ENCODE data around the gene PHLDA3. TPM values are rescaled to one million over a fixed set of nuclear protein-coding genes. Genes with fewer than 3 reads are reported as not detected.
"Not testable (repeated sequence)": the region's sequence is repeated elsewhere in the genome, so short reads cannot be mapped to it uniquely, and the experiment has no call there.

PHLDA3 gene
- total RNA-seq, 1 experiment from 2014 or later: 400 TPM

DNA sequence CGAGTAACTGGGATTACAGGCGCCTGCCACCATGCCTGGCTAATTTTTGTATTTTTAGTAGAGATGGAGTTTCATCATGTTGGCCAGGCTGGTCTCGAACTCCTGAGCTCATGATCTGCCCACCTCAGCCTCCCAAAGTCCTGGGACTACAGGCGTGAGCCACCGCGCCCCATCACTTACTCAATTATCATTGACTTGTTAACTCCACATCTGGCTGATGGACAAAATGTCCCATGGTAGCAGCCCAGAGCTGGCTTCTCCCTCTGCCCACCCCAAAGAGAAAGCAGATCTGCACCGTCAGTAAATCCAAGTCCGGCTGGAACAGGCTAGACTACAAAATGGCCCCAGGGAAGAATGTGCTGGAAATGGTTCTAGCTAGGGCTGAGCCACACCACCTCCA, 3.3 kb upstream of the PHLDA3 start:
- DNase-seq (ENCODE audit: low spot score); in situ Hi-C loops (cut with HindIII; ENCODE audit: low sequenced_read_pairs): not testable (repeated sequence)

DNA sequence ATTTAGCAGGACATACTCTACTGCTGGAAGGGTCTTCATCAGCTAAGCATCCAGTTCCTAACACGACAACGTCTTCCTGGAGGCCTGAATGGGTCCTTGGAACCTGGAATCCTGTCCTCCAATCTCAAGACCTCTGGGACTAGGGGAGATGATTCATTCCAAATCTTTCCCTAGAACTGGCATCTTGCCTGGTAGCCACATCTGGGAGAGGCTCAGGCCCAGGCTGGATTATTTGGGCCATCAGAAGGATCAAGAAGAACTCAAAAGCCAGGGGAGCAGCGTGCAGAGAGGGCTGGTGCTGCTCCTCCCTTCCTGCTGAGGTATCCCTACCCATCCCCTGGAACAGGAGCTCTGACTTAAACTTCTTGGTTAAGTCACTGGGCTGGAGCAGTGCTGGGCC, 2.8 kb upstream of the PHLDA3 start:
- DNase-seq (ENCODE audit: low spot score): no peak
- in situ Hi-C loops (cut with HindIII; ENCODE audit: low sequenced_read_pairs): no loop called here

DNA sequence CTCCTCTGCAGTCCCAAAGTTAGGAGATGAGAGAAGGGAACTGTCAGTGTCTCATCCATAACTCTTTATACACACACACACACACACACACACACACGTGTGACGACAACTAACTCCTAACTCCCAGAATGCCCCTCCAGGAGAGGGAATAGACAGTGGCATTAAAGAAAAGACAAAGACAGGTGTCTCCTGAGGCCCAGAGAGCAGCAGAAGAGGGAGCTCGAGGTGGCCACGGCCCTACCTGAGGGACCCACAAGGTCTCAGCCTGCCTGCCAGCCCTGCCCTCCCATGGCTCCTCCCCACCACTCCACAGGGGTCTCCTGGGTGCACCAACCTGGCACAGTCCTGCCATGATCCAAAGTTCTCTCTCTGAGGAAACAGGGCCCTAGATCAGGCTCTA, 1.6 kb upstream of the PHLDA3 start:
- in situ Hi-C loops (cut with HindIII; ENCODE audit: low sequenced_read_pairs): no loop called here
- no peak for DNase-seq (ENCODE audit: low spot score)

DNA sequence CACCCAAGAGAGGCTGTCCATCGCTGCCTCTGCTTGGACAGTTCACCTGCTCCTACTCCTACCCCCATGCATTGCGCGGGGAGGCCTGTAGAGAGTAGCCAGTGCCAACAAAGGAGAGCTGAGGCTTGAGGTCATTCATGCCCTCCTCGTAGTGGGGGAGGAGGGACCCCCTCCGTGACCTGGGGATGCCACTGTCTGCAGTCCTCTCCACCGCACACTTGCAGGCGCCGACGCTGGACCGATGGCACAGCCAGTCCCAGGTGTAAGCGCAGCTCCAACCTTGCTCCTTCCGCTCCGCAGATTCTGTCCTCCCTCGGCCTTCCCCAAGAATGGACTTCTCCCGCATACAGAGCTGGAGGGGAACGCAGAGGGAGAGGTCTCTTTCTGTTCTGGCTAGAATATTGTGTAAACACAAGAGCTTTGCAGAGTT, 672 bp upstream of the PHLDA3 start:
- in situ Hi-C loops (cut with HindIII; ENCODE audit: low sequenced_read_pairs): no loop called here
- DNase-seq (ENCODE audit: low spot score): no peak

DNA sequence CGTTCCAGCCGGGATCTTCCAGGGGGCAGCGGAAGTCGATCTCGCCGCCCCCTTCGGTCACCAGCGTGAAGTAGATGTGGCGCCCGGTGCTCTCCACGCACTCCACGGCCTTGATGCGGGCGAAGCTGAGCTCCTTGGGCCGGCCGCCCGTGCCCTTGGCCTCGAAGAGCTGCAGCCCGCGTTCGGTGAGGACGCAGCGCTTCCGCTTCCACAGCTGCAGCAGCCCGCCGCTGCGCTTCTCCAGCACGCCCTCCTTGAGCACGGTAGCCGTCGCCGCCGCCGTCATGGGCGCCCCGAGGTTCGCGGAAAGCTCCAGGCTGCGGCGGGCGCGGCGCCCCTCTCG, 516 bp downstream of the PHLDA3 start:
- in situ Hi-C loops (cut with HindIII; ENCODE audit: low sequenced_read_pairs): no loop called here
- DNase-seq (ENCODE audit: low spot score): no peak

DNA sequence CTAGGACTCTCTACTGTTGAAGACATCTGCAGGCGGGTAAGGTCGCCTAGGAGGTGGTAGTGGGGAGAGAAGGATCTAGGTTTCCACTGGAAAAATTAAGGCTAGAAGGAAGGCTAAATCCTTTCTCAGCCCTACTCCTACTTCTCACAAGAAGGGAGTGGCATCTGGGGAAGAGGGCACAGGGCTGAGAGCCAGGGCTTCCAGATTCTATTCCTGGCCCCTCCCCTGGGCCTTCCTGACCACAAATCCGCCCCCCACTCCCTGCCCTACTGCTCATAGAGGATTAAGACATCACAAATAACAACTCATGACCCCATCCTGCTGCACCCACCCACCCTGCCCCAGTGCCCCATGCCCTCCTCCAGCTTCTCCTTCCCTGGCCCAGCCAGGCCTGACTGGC, 2.5 kb downstream of the PHLDA3 start:
- in situ Hi-C loops (cut with HindIII; ENCODE audit: low sequenced_read_pairs): no loop called here
- DNase-seq (ENCODE audit: low spot score): no peak

DNA sequence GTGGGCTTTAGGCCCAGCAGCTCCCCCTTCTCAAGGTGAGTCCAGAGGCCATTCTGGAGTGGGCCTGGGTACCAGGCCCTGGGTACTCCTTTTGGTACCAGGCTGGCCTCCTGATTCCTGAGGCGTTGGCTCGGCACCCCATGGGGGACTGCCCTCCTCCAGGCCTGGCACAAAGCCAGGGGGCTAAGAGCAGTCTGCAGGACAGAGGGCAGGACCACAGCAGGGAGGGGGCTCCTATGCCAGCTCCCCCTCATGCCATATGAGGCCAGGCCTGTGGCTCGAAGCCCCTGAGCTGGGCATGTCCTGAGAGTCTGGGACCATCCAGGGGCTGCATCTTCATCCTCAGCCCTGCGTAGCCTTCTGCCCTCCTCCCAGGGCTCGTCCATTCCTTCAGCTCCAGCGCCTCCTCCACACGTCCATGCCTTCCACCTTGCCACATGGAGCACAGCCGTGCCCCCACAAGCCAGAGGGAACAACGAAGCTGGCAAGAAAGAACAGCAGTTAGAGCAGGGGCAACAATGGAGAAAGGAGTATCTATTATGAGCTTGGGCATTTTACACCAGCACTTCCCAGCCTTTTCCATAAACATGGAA, 3.2 kb downstream of the PHLDA3 start:
- in situ Hi-C loops (cut with HindIII; ENCODE audit: low sequenced_read_pairs): no loop called here
- no peak for DNase-seq (ENCODE audit: low spot score)

DNA sequence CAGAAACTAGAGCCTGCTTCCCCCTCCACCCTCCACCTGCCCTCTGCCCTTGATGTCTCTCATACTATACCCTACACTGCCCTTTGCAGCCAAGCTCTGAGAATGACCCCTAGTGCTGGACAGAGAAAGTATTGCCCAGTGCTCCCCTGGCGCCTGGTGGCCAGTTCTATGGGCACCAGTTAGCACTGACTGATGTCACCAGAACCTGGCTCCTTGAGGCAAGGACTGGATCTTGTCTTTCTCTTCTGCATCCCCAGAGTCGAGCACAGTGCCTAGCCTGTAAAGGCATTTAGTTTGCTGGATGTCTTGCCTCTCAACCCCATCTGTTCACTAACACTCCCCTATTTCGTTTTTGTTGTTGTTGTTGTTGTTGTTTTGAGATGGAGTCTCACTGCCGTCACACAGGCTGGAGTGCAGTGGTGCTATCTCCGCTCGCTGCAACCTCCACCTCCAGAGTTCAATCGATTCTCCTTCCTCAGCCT, 5.9 kb downstream of the PHLDA3 start:
- peak; percentile 60 for DNase-seq (ENCODE audit: low spot score)
- in situ Hi-C loops (cut with HindIII; ENCODE audit: low sequenced_read_pairs): no loop called here

DNA sequence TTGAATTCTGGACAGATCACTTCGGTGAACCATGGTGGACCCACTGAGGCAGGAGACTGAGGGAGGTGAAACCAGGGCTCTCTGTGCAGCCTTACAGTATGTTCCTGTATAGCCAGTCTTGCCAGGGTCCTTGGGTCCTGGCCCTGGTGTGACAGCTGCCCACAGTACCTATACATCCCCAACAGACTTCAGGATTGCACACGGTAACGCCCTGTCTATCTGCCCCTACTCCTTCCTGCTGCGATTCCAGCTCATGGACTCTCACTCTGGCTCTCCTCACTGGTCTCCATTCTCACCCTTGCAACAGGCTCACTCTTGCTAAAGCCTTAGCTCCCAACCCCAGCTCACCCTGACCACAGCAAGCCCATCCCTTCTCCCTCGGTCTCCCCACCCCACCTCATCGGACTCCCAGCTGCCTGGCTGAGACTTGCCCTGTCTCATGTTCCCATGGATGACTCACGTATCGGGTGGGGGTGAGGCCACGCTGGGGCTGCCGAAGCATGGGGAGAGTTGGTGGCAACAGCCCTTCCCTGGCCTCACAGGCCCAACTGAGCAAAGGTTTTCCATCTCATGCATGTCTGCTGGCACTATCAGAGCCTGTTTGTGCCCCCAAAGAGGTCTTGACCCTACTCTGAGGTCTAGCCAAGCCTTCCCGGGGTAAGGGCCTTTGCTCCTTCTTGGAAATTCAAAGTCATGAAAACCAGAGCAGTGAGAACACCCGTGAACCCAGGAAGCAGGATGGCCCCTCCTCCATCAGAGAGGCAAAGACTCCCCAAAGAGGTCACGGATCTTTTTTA, 7.1 kb downstream of the PHLDA3 start:
- in situ Hi-C loops (cut with HindIII; ENCODE audit: low sequenced_read_pairs): no loop called here
- peak; percentile 41 for DNase-seq (ENCODE audit: low spot score)

DNA sequence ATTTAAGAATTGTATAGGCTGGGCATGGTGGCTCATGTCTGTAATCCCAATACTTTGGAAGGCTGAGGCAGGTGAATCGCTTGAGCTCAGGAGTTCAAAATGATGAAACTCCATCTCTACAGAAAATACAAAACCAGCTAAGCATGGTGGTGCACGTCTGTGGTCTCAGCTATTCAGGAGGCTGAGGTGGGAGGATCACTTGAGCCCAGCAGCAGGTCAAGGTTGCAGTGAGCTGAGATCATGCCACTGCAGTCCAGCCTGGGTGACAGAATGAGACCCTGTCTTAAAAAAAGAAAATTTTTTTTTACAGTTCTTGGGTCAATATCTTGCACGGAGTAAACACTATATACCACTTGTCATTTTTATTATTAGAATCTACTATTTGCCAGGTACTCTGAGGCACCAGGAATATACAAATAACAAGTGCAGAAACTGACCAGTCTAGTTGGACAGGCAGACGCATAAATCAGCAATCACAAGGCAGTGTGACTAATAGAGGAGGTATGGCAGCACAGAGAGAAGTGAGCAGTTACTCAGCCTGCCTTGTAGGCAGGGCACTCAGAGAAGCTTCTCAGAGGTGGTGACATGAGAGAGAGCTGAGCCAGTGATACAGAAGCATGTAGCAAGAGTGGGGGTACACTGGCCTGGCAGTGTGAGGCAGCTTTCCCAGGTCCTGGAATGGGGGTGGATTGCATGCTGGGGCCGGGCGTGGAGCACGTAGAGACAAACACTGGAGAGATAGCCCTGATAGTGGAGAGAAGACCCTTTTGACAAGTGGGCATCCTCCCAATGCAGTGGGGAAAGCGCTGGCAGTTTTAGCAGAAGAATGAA, 8.0 kb downstream of the PHLDA3 start:
- in situ Hi-C loops (cut with HindIII; ENCODE audit: low sequenced_read_pairs): no loop called here
- DNase-seq (ENCODE audit: low spot score): peak; percentile 55

DNA sequence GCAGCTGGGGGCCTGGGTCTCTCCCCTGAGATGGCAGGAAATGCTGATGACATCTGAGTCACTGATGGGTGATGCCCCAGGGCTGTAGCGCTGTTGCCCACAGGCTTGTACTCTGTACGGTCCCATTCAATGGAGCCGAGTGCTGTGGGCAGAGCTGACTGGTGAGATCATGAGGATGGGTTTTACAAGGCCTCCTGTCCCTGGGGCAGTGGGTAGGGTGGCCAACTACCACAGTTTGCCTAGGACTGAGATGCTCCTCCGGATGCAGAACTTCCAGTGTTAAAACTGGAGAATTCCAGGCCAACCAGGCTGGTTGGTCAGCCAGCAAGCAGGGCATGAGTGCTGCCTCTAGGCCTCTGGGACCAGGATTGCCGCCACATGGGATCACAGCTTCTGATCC, 9.2 kb downstream of the PHLDA3 start:
- in situ Hi-C loops (cut with HindIII; ENCODE audit: low sequenced_read_pairs): no loop called here
- no peak for DNase-seq (ENCODE audit: low spot score)

DNA sequence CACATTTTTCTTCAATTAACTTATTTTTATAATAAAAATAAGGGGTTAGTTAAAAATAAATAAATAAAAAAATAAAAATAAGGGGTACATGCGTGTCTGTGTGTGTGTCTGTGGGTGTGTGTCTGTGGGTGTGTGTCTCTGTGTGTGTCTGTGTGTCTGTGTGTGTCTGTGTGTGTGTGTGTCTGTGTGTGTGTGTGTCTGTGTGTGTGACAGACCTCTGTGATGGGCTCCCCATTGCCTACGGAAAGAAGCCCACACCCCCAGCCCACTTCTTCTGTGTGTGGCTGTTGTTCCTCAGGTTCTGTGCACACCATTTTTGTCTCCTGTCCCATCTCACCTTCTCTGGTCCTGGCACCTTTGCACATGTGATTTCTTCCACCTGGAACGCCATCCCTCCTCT, 9.9 kb downstream of the PHLDA3 start:
- in situ Hi-C loops (cut with HindIII; ENCODE audit: low sequenced_read_pairs): no loop called here
- no peak for DNase-seq (ENCODE audit: low spot score)

DNA sequence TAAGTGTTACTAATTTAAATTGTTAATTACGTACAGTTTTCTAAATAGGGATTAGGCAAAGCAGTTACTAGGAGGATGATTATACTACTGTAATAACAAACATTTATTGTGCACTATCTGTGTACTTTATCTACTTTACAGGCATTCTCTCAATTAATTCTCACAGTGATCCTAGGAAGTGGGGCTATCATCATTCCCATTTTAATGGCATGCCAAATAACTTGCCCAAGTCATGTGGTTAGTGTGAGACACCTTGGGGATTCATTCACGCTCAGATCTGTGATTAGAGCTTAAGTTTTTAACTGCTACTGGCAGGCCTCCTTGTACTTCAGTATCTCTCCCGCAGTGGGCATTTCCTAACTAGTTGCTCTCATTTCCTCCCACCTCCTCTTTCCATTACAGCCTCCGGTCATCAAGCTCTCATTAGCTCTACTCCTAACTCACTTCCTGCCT, 11.5 kb downstream of the PHLDA3 start:
- in situ Hi-C loops (cut with HindIII; ENCODE audit: low sequenced_read_pairs): no loop called here
- DNase-seq (ENCODE audit: low spot score): peak; percentile 58

DNA sequence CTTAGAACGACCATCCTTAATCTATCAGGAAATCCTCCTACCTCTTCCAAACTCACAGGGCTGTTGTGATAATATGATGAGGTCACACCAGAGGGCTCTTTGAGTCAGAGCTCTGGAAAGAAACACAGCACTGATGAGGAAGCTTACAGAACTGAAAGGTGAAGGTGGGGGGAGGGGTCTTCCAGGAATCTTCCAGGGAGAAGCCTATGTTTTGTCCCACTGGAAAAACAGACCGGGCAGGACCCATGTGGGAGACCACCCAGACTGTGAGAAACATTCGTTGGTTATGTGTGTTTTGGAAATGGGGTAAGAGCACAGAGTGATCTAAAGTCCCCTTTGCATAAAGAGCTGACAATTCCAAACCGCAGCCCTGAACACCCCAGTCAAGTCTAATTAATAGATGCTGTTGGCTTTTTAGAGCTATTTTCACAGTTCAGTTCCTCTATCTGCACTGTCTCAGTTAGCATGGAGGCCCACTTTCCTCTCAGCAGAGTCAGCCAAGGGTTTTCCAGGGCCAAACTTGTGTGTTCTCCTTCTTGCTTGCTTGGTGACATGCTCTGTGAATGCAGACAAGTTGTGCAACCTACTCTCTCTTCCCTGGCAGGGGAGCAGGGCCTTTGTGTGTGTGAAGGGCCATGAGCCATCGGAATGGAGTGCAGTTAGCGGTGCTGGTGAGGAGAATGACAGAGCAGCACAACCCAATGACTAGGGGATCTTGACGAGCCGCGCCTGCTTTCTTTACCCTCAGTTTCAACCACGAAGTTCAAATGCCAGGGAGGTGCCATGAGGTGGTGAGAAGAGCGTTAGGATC, 12.3 kb downstream of the PHLDA3 start:
- peak; percentile 53 for DNase-seq (ENCODE audit: low spot score)
- in situ Hi-C loops (cut with HindIII; ENCODE audit: low sequenced_read_pairs): no loop called here

DNA sequence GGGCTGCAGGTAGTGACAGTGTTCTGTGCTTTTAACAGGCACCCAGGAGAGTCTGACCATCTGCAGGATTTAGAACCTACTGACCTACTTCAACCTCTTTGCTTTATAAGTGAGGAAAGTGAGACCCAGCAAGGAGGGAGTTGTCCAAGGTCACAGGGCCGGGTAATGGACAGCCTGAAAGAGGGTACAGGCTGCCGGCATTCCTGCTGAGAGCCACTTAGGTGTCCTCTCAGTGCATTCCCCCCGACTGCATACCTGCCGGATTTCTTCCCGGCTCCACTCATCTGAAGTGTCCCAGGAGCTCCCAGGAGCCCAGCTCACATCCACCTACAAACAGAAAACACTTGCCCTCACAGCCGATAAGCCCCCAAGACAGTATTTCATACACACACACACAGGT, 13.9 kb downstream of the PHLDA3 start:
- in situ Hi-C loops (cut with HindIII; ENCODE audit: low sequenced_read_pairs): no loop called here
- DNase-seq (ENCODE audit: low spot score): no peak

DNA sequence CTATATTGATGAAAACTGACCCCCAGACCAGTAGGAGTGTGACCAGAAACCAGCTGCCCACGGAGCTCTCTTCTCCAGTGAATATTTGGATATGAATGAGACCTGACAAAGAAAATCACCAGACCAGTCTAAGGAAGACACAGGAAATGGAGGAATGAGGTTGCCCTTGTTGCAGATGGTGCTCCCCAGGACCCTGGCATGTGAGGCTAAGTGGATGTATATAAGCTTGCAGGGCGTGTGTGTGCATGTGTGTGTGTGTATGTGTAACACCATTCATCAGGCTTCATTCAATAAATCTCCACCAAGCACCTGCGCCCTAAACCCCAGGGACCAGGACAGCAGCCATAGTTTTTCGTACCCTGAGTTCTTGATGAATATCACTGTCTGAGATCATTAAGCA, 14.4 kb downstream of the PHLDA3 start:
- in situ Hi-C loops (cut with HindIII; ENCODE audit: low sequenced_read_pairs): no loop called here
- DNase-seq (ENCODE audit: low spot score): peak; percentile 59

DNA sequence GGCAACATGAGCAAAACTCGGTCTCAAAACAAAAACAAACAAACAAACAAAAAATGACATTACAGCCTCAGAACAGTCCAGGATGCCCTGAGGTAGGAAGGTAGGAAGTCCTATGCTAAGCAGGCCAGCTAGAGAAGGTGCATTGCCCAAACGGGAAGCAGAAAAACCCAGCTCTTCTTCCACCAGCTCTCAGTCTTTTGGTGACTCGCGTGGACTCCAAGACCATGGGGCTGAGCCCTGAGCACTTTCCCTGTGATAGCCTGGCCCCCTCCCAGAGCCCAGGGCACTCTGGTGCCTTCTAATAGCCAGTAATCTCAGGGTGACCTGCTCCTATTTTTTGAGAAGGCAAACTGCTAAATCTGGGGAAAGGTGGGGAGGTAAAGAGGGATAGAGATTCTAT, 16.1 kb downstream of the PHLDA3 start:
- DNase-seq (ENCODE audit: low spot score): no peak
- in situ Hi-C loops (cut with HindIII; ENCODE audit: low sequenced_read_pairs): no loop called here

DNA sequence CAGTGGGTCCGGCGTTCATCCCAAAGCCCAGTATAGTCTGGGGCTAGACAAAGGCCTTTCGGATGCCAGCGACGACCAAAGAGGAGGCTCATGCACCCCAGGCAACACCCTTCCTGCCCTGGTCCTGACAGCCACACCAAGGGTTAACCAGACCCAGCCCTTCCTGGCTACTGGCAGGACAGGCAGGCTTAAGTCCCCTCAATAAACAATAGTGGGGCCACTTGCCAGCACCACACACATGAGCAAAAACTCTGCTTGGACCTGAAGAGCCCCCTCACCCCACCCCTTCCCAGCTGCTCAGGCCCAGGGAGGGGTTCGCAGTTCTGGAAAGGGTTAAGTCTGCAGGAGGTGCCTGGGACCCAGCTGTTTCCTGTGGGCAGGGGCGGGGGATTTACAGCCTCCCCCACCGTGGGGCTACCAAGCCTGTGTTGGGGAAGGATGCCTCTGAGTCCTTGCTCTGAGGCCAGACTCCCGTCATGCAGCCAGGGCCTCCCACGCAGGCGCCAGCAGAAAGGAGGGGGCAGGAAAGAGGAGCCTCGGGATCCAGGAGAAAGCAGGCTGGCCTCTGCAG, 18.2 kb downstream of the PHLDA3 start:
- DNase-seq (ENCODE audit: low spot score): peak; percentile 70
- in situ Hi-C loops (cut with HindIII; ENCODE audit: low sequenced_read_pairs): no loop called here

DNA sequence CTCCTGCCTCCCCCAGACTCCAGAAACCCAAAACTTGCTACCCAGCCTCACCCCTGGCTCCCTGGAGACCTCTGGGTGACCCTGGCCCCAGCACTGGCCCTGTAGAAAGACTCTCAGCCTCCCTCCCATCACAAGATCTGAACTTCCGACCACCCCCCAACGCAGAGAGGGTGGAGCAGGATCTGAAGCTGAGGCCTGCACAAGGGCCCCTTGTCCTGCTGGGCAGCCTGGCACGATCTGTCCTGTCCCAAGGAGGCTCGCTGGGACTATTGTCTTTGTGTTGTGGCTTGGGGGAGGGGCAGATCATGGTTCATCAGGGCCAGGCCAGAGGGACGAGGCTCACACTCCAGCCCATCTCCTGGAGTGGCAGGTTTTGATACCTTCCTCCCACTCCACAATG, 20.0 kb downstream of the PHLDA3 start:
- in situ Hi-C loops (cut with HindIII; ENCODE audit: low sequenced_read_pairs): loop anchor here (5.0 kb wide), 1 partner anchor 92 kb away; no protein-coding TSS in a partner anchor

More for the DNA sequence above, 20.0 kb downstream of the PHLDA3 start:
- no peak for DNase-seq (ENCODE audit: low spot score)

Data from G401 (cell line).